ENCODE measurements around the gene PTPN11.
"Not testable (repeated sequence)": the region's sequence is repeated elsewhere in the genome, so short reads cannot be mapped to it uniquely, and the experiment has no call there.

Gene PTPN11

GRCh38 chr12:112409906-112410244 is 8.9 kb upstream of the PTPN11 start:
- no peak for DNase-seq

- DNase-seq: no peak
Measured at GRCh38 chr12:112413855-112414625, 4.7 kb upstream of the PTPN11 start.

DNA sequence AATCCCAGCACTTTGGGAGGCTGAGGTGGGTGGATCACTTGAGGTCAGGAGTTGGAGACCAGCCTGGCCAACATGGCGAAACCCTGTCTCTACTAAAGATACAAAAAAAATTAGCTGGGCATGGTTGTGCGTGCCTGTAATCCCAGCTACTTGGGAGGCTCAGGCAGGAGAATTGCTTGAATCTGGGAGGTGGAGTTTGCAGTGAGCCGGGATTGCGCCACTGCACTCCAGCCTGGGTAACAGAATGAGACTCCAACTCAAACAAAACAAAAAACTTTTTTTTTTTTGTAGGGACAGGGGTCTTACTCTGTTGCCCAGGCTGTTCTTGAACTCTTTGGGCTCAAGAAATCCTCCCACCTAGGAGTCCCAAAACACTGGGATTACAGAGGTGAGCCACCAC is 3.3 kb upstream of the PTPN11 start:
- DNase-seq: not testable (repeated sequence)

DNA sequence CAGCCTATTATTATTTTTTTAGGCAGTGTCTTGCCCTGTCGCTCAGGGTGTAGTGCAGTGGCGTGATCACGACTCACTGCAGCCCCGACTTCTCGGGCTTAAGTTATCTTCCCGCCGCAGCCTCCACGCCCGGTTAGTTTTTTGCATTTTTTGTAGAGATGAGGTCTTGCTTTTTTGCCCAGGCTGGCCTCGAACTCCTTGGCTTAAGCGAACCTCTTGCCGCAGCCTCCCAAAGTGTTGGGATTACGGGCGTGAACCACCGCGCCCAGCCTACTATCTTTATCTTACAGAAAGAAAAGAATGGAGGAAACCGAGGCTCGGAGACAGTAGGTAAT is 507 bp upstream of the PTPN11 start:
- DNase-seq: no peak

- no peak for DNase-seq
Measured at GRCh38 chr12:112419297-112420133, 768 bp downstream of the PTPN11 start.

- no peak for DNase-seq
Measured at GRCh38 chr12:112420740-112421139, 2.0 kb downstream of the PTPN11 start.

DNA sequence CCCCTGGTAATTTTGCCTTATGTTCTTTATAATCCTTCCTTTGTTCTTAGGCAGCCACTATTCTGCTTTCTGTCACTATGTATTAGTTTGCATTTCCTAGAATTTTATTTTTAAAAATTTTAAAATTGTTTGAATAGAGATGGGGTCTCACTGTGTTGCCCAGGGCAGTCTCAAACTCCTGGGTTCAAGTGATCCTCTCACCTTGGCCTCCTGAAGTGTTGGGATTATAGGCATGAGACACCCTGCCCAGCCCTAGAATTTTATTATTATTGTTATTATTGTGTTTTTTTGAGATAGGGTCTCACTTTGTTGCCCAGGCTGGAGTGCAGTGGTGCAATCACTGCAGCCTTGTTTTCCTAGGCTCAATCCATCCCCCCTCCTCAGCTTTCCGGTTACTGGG is 2.6 kb downstream of the PTPN11 start:
- DNase-seq: no peak

- DNase-seq: no peak
Measured at GRCh38 chr12:112422531-112422930, 3.8 kb downstream of the PTPN11 start.

DNA sequence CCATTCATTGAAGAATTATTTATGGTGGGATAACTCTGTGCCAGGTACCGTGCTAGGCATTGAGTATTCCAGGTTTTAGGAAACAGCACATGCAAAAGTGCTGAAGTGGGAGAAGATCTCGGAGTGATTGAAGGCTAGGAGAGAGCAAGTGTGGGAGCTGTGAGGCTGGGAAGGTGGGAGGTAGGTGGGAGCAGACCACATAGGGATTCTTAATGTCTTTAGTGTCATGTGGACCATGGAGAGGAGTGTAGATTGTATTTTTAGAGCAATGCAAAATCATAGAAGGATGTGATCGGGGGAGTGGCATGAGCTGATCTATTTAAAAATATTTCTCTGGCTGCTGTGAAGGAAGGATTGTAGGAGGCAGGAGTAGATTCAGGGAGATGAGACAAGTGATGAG is 5.4 kb downstream of the PTPN11 start:
- no peak for DNase-seq

GRCh38 chr12:112425582-112426382 is 7.0 kb downstream of the PTPN11 start:
- no peak for DNase-seq

GRCh38 chr12:112427760-112428159 is 9.0 kb downstream of the PTPN11 start:
- no peak for DNase-seq

DNA sequence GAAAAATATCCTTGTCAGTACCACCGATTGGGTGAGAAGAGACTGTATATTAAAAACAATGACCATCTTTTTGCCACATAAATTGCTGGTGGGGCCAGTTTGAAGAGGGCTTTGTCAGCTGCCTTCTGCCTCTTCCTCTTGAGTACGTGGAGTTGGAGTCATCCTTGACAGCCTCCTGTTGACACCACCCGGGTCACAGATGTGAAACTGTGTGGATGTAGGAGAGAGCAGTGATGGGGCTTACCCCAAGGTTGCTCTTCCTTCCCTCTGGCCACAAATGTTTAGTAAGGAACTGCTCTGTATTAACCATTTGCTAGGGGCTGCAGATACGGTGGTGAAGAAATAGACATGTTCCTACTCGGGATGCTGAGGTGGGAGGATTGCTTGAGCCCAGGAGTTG is 12.2 kb downstream of the PTPN11 start:
- DNase-seq: no peak

- no peak for DNase-seq
Measured at GRCh38 chr12:112431965-112432364, 13.2 kb downstream of the PTPN11 start.

- no peak for DNase-seq
Measured at GRCh38 chr12:112433551-112433950, 14.8 kb downstream of the PTPN11 start.

DNA sequence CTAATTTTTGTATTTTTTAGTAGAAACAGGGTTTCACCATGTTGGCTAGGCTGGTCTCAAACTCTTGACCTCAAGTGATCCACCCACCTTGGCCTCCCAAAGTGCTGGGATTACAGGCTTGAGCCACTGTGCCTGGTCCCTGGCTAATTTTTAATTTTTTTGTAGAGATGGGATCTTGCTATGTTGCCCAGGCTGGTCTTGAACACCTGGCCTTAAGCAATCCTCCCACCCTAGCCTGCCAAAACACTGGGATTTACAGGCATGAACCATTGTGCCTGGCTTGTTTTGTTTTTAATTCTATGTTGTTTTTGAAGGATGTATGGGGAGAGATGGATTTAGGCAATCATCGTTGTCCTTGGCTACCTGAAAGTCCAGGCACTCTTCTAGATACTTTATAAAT is 19.9 kb downstream of the PTPN11 start:
- DNase-seq: not testable (repeated sequence)

DNA sequence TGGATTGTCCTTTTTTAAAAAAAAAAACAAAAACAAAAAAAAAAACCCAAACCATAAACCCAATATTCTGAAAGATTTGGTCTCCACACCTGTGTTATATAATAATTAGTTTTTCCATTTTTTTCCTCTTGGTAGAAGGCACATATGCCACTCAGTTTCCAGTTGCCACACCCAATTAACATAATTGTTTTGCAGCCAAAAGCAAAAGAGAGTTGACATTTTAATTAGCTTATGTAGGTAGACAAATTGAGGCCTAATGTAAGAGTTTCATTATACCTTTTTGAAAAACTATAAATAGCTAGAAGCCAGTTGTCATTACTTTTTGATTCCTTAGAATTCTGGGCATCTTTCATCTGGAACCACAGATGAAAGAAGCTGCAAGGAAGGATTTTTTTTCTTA is 21.0 kb downstream of the PTPN11 start:
- DNase-seq: no peak

- DNase-seq: not testable (repeated sequence)
Measured at GRCh38 chr12:112440653-112441052, 21.9 kb downstream of the PTPN11 start.

GRCh38 chr12:112443916-112444315 is 25.2 kb downstream of the PTPN11 start:
- DNase-seq: no peak

GRCh38 chr12:112446008-112446725 is 27.4 kb downstream of the PTPN11 start:
- DNase-seq: no peak

DNA sequence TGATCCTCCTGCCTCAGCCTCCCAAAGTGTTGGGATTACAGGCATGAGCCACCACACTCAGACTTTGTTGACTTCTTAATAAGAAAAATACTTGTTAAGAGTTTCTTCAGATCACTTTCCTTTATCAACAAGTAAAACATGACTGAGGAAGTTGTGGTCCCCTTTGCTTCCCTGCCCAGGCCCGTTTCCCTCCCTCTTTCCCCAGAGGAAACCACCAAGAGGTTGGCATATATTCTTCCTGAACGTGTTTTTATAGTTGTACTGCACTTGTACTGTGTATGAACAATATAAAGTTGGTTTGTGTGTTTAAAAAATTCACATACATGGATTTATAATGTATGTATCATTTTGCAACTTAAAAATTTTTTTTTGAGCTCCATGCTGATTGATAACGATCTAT is 28.4 kb downstream of the PTPN11 start:
- no peak for DNase-seq

- not testable (repeated sequence) for DNase-seq
Measured at GRCh38 chr12:112448165-112448564, 29.4 kb downstream of the PTPN11 start.

GRCh38 chr12:112450725-112451124 is 32.0 kb downstream of the PTPN11 start:
- no peak for DNase-seq

- DNase-seq: no peak
Measured at GRCh38 chr12:112456029-112456428, 37.3 kb downstream of the PTPN11 start.

All from activated CD4-positive, CD25-positive, alpha-beta regulatory T cell treated with anti-CD3 and anti-CD28 coated beads, Interleukin-2, amount 50 U/mL, for 72 hours (primary cell).